ENCODE results near the gene ABCC1.

GRCh38 chr16:16171332-16171919 lies 222.0 kb downstream of the ABCC1 start:
- TF ChIP-seq, protein P1, sequence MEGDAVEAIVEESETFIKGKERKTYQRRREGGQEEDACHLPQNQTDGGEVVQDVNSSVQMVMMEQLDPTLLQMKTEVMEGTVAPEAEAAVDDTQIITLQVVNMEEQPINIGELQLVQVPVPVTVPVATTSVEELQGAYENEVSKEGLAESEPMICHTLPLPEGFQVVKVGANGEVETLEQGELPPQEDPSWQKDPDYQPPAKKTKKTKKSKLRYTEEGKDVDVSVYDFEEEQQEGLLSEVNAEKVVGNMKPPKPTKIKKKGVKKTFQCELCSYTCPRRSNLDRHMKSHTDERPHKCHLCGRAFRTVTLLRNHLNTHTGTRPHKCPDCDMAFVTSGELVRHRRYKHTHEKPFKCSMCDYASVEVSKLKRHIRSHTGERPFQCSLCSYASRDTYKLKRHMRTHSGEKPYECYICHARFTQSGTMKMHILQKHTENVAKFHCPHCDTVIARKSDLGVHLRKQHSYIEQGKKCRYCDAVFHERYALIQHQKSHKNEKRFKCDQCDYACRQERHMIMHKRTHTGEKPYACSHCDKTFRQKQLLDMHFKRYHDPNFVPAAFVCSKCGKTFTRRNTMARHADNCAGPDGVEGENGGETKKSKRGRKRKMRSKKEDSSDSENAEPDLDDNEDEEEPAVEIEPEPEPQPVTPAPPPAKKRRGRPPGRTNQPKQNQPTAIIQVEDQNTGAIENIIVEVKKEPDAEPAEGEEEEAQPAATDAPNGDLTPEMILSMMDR (IDR thresholded peaks at IDR 0.05) = no peak
- no peak for TF ChIP-seq POLR2A (IDR thresholded peaks at IDR 0.05)

Measured in adrenal gland (tissue), 5 donors.